K562 (cell line): ENCODE results near the gene TTC13.

Experiments used
- CBX3 ChIP-seq, 2 experiments: IDR thresholded peaks; 1 replicate in 1 of 2; 2 replicates in 1 of 2; pipeline ENCODE4 v1.6.1; 2012; ENCODE audit warnings: inconsistent platforms in 2 of 2, low read length in 2 of 2, borderline replicate concordance in 1 of 2, control low read depth in 1 of 2
- CTCF ChIP-seq, 3 experiments: IDR thresholded peaks in 2 of 3; conservative IDR thresholded peaks in 1 of 3; 2 replicates each; pipeline ENCODE4 v1.5.1; 2011 to 2012; ENCODE audit warnings: low read length in 3 of 3, mild to moderate bottlenecking in 3 of 3, control low read depth in 2 of 3, improper control_type of control experiment in 1 of 3, inconsistent platforms in 1 of 3, low read depth in 1 of 3, mixed read lengths in 1 of 3, moderate library complexity in 1 of 3; ENCODE audit not compliant: insufficient read depth in 2 of 3
- KLF16 ChIP-seq: IDR thresholded peaks from 2 replicates; pipeline ENCODE4 v1.6.1; 2016; ENCODE audit warnings: antibody characterized with exemption
- SP1 ChIP-seq: sonication (generic); formaldehyde crosslinking; IDR thresholded peaks from 2 replicates; pipeline ENCODE4 v1.8.1; 2022; ENCODE audit warnings: mild to moderate bottlenecking, missing genetic modification reagents
- SUPT5H ChIP-seq: fragments of 450-650 bp; IDR thresholded peaks from 2 replicates; pipeline ENCODE4 v1.6.1; 2016
- TEAD1 ChIP-seq, 2 experiments: fragments of 450-650 bp in 1 of 2; sonication (generic) in 1 of 2; formaldehyde crosslinking; IDR thresholded peaks; 2 replicates each; pipeline versions ENCODE4 v1.4.0 to v1.8.0; 2020 to 2022; ENCODE audit warnings: mild to moderate bottlenecking in 2 of 2, missing genetic modification reagents in 1 of 2
- ZNF282 ChIP-seq: sonication (generic); formaldehyde crosslinking; IDR thresholded peaks from 2 replicates; pipeline ENCODE4 v1.8.1; 2023; ENCODE audit warnings: missing genetic modification reagents

- TF ChIP-seq ZNF282 (CRISPR knock-in tag) (no peak), TEAD1 (CRISPR knock-in tag; IDR thresholded peaks at IDR 0.05) (no peak), SP1 (CRISPR knock-in tag) (no peak), KLF16 (no peak), CTCF (IDR thresholded peaks at IDR 0.05 in 2 of 3, conservative IDR thresholded peaks at IDR 0.05 in 1 of 3; ENCODE audit: insufficient read depth in 2 of 3, low read depth in 1 of 3, low read length in 3 of 3) (no peak), CBX3 (IDR thresholded peaks at IDR 0.05; ENCODE audit: borderline replicate concordance in 1 of 2, low read length in 2 of 2) (no peak), SUPT5H (no peak)
Observed at GRCh38 chr1:230907472-230908205, 71.0 kb downstream of the TTC13 start.
